Measurements from ENCODE around the gene ADNP2. TPM values are rescaled to one million over a fixed set of nuclear protein-coding genes. Genes with fewer than 3 reads are reported as not detected.

Gene ADNP2
- total RNA-seq, 4 donors from 2014 or later: 16.0 to 30.1 (median 22.3) TPM

DNA sequence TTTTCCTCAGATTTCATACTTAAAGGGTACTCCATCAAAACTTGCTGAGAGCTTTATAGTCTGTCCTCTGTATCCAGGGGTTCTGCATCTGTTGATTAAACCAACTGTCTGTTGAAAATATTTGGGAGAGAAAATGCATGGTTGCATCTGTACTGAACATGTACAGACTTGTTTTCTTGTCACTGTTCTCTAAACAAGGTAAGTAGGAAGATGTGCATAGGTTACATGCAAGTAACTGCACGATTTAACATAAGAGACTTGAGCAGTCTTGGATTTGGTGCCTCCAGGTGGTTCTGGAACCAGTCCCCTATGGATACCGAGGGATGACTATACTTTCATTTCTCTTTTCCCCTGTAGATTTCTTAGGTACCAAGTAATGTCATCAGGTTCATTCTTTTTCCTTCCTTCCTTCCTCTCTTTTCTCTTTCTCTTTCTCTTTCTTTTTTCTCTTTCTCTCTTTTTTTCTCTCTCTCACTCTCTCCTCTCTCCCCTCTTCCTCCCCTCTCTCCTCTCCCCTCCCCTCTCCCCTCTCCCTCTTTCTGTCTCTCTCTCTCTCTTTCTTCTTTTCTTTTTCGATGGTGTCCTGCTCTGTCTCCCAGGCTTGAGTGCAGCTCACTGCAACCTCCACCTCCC, 23.2 kb downstream of the ADNP2 start:
- Histone ChIP-seq H3K36me3 (peaks cover 0 to 36% (median 14%) of the 10 kb centered on the region in 4 donors), H3K4me3 (no peak overlapping the region), H3K27me3 (no peaks in the 10 kb centered on the region), H3K27ac (no peak overlapping the region), H3K4me1 (no peaks in the 10 kb centered on the region), H3K9me3 (no peaks in the 10 kb centered on the region)
- 85 to 87% methylated on average over 3 of the region's 3 CpGs for WGBS, 2 donors (ENCODE audit: low coverage in 1 of 2)
- in situ Hi-C loops (cut with MboI; ENCODE audit: low pct_ligation_motif_present in 1 of 4, low pct_unique_long_range_greater_than_20kb in 1 of 4, low sequenced_read_pairs in 3 of 4): no loop called here
- intact Hi-C loops (cut with DNase I; ENCODE audit: low total_unique reads): no loop called here
- no peak for DNase-seq
- TF ChIP-seq EP300 (IDR thresholded peaks at IDR 0.05; ENCODE audit: low read depth) (no peak), POLR2A (IDR thresholded peaks at IDR 0.05) (no peak), POLR2AphosphoS5 (IDR thresholded peaks at IDR 0.05) (no peak)
- TF ChIP-seq, protein P1, sequence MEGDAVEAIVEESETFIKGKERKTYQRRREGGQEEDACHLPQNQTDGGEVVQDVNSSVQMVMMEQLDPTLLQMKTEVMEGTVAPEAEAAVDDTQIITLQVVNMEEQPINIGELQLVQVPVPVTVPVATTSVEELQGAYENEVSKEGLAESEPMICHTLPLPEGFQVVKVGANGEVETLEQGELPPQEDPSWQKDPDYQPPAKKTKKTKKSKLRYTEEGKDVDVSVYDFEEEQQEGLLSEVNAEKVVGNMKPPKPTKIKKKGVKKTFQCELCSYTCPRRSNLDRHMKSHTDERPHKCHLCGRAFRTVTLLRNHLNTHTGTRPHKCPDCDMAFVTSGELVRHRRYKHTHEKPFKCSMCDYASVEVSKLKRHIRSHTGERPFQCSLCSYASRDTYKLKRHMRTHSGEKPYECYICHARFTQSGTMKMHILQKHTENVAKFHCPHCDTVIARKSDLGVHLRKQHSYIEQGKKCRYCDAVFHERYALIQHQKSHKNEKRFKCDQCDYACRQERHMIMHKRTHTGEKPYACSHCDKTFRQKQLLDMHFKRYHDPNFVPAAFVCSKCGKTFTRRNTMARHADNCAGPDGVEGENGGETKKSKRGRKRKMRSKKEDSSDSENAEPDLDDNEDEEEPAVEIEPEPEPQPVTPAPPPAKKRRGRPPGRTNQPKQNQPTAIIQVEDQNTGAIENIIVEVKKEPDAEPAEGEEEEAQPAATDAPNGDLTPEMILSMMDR (IDR thresholded peaks at IDR 0.05): no peak

DNA sequence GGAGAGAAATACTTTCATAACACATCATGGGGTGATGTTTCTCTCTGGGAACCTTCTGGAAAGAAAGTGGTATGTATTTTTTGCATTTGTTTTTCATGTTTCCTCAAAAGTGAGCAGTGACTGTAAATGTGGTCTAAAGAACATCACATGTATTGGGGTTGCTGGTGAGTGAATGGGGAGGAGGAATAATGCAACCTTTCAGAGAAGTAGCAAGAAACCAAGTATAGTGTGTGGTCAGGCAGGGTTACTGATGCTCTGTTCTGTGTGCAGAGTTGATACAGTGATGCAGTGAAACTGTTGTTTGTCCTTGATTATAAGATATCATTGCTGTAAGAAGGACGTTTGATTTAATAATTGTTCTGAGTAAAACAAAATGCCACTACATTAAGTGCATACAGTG, 24.1 kb downstream of the ADNP2 start:
- 79 to 84% methylated on average over 1 of the region's 1 CpG for WGBS, 2 donors (ENCODE audit: low coverage in 1 of 2)
- no peaks in the 10 kb centered on the region for H3K27me3 ChIP-seq
- peaks cover 0 to 41% (median 14%) of the 10 kb centered on the region in 4 donors for H3K36me3 ChIP-seq
- H3K27ac ChIP-seq: no peak overlapping the region
- no peak overlapping the region for H3K4me3 ChIP-seq
- no peak for TF ChIP-seq POLR2A (IDR thresholded peaks at IDR 0.05)
- TF ChIP-seq, protein P1 (IDR thresholded peaks at IDR 0.05): no peak
- no peak for TF ChIP-seq EP300 (IDR thresholded peaks at IDR 0.05; ENCODE audit: low read depth)
- TF ChIP-seq POLR2AphosphoS5 (IDR thresholded peaks at IDR 0.05): no peak
- no peaks in the 10 kb centered on the region for H3K4me1 ChIP-seq
- no peak for DNase-seq
- no peaks in the 10 kb centered on the region for H3K9me3 ChIP-seq
- intact Hi-C loops (cut with DNase I; ENCODE audit: low total_unique reads): no loop called here
- in situ Hi-C loops (cut with MboI; ENCODE audit: low pct_ligation_motif_present in 1 of 4, low pct_unique_long_range_greater_than_20kb in 1 of 4, low sequenced_read_pairs in 3 of 4): no loop called here

DNA sequence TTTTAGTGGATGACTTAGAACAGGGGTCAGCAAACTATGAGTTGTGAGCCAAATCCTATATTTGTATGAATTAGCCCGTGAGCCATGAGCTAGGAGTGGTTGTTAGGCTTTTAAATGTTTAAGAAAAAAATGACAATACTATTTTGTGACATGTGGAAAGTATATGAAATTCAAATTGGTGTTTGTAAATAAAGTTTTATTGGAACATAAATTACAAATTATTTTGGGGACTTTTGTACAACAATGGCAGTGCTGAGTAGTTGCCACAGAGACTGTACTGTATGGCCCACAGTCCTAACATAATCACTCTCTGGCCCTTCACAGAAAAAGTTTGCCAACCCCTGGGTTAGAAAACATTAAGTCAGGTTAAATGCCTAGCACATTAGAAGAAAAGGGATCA, 26.1 kb downstream of the ADNP2 start:
- no peak overlapping the region for H3K4me3 ChIP-seq
- H3K9me3 ChIP-seq: no peaks in the 10 kb centered on the region
- in situ Hi-C loops (cut with MboI; ENCODE audit: low pct_ligation_motif_present in 1 of 4, low pct_unique_long_range_greater_than_20kb in 1 of 4, low sequenced_read_pairs in 3 of 4) (no loop called here), intact Hi-C loops (cut with DNase I; ENCODE audit: low total_unique reads) (no loop called here)
- WGBS, 2 donors (ENCODE audit: low coverage in 1 of 2): 96 to 100% methylated on average over 1 of the region's 1 CpG
- no peaks in the 10 kb centered on the region for H3K27me3 ChIP-seq
- H3K36me3 ChIP-seq: peaks cover 0 to 41% (median 14%) of the 10 kb centered on the region in 4 donors
- peaks cover 0 to 4% (median 0%) of the 10 kb centered on the region in 4 donors for H3K4me1 ChIP-seq
- H3K27ac ChIP-seq: no peak overlapping the region
- TF ChIP-seq EP300 (IDR thresholded peaks at IDR 0.05; ENCODE audit: low read depth): no peak
- TF ChIP-seq POLR2A (IDR thresholded peaks at IDR 0.05): no peak
- no peak for TF ChIP-seq POLR2AphosphoS5 (IDR thresholded peaks at IDR 0.05)
- TF ChIP-seq, protein P1 (IDR thresholded peaks at IDR 0.05): no peak
- no peak for DNase-seq

DNA sequence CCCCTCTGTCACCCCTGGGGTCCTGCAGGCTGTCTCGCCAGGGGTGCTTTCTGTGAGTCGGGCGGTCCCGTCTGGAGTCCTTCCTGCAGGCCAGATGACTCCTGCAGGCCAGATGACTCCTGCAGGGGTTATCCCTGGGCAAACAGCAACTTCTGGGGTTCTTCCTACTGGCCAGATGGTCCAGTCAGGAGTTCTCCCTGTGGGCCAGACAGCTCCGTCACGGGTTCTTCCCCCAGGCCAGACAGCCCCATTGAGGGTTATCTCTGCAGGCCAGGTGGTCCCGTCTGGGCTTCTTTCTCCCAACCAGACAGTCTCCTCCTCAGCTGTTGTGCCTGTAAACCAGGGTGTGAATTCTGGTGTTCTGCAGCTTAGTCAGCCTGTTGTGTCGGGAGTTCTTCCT, 27.6 kb downstream of the ADNP2 start:
- no peaks in the 10 kb centered on the region for H3K9me3 ChIP-seq
- no peak for DNase-seq
- peaks cover 0 to 41% (median 14%) of the 10 kb centered on the region in 4 donors for H3K36me3 ChIP-seq
- no peak overlapping the region for H3K27ac ChIP-seq
- H3K4me3 ChIP-seq: no peak overlapping the region
- no peak for TF ChIP-seq EP300 (IDR thresholded peaks at IDR 0.05; ENCODE audit: low read depth)
- TF ChIP-seq, protein P1 (IDR thresholded peaks at IDR 0.05): no peak
- TF ChIP-seq POLR2A (IDR thresholded peaks at IDR 0.05): no peak
- TF ChIP-seq POLR2AphosphoS5 (IDR thresholded peaks at IDR 0.05): no peak
- H3K27me3 ChIP-seq: no peaks in the 10 kb centered on the region
- intact Hi-C loops (cut with DNase I; ENCODE audit: low total_unique reads): no loop called here
- H3K4me1 ChIP-seq: peaks cover 0 to 4% (median 0%) of the 10 kb centered on the region in 4 donors
- in situ Hi-C loops (cut with MboI; ENCODE audit: low pct_ligation_motif_present in 1 of 4, low pct_unique_long_range_greater_than_20kb in 1 of 4, low sequenced_read_pairs in 3 of 4): no loop called here
- 90% methylated on average over 8 of the region's 8 CpGs; no CpG with 5 or more reads in 1 of the 2 donors for WGBS, 2 donors (ENCODE audit: low coverage in 1 of 2)

Measured in transverse colon (tissue), 4 donors.